GM21723 (cell line): ENCODE measurements around the gene MKRN1.
A peak's percentile ranks its signal among the peaks of the same experiment; 100 is the strongest.
"Not testable (repeated sequence)": the region's sequence is repeated elsewhere in the genome, so short reads cannot be mapped to it uniquely, and the experiment has no call there.

Experiments
- ATAC-seq: cut with Tn5 transposase; IDR thresholded peaks from one replicate; pipeline ENCODE4 v1.9.1; 2021; ENCODE audit warnings: mild to moderate bottlenecking, moderate library complexity; ENCODE audit not compliant: unreplicated experiment

MKRN1 gene, protein sequence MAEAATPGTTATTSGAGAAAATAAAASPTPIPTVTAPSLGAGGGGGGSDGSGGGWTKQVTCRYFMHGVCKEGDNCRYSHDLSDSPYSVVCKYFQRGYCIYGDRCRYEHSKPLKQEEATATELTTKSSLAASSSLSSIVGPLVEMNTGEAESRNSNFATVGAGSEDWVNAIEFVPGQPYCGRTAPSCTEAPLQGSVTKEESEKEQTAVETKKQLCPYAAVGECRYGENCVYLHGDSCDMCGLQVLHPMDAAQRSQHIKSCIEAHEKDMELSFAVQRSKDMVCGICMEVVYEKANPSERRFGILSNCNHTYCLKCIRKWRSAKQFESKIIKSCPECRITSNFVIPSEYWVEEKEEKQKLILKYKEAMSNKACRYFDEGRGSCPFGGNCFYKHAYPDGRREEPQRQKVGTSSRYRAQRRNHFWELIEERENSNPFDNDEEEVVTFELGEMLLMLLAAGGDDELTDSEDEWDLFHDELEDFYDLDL

DNA sequence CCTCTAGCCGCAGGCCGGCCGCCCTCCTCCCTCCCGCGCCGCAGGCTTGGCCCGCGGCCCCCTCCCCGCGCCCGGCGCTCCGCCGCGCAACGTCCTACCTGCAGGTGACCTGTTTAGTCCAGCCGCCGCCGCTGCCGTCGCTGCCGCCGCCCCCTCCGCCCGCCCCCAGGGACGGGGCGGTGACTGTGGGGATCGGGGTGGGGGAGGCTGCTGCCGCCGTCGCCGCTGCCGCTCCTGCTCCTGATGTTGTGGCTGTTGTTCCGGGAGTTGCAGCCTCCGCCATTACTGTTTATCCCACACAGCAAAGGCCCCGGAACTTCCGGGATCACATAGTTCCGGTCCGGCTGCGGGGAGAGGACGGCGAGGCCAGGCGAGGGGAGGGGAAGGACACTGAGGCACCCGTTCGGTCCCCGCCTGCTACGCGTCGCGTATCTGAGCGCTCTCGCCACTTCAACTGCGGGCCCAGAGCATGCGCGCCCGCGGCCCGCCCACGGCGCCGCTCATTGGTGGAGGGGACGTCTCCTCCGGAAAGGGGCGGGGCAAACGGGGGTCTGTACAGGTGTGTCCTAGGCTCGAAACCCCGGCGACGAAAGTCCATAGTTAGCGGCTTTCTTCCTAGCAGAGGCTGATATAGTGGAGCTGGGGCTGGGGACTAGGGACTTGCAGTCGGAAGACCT, at the start of gene MKRN1:
TSS of gene MKRN1 (minus strand) at position 444 of the 677 bp plus-strand sequence. CDS start at position 283, 161 bp downstream.
- ATAC-seq = peak; percentile 92

GRCh38 chr7:140526787-140527664, 47.7 kb upstream of the MKRN1 start:
- ATAC-seq = no peak

DNA sequence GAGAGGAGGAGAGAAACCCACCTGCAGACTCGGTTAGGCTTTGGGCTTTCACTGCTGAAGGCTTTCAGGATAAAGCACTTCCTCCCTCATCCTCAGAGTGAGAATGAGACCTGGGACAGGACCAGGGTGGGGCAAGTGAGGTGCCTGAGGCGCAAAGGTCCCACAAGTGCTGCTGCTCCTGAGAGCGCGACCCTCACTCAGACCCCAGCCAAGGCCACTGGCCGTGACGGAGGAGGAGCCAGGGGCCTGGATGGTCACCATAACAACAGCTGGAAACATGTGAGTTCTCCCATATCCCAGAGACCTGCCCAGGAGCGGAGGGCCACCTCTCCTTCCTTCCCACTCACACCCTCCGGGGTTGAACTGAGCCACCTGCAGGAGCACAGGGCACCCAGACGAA, 46.9 kb upstream of the MKRN1 start:
- no peak for ATAC-seq

DNA sequence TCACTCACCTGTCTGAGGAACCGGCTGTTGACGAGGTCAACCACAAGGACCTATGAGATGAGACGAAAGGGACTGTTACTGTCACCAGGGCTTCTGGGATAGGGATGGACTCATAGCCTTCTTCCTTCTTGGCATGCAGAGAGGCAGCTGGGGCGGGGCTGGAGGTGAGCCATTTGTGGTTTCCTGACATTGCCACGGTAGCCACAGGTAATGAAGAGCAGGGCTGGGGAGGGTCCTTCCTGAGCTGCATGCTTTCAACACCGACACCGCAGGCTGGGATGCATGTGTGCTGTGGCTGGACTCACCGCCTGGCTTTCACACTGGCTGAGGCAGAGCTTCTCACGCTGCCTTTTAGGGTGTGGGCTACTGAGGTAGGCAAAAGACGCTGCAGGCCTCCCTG, 46.4 kb upstream of the MKRN1 start:
- ATAC-seq = no peak

DNA sequence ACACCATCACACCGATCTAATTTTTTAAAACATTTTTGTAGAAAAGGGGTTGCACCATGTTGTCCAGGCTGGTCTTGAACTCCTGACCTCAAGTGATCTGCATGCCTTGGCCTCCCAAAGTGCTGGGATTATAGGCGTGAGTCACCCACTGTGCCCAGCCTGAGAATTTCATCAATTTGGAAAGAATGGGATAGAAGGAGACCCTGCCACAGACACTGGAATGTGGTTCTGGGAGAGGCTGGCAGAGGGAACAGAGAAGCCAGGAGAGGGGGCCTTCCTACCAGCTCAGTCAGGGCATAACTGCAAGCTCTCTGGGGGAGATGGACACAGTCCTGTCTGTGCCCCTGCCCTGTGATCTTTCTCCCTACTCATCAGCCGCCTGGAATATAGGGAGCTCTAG, 42.1 kb upstream of the MKRN1 start:
- no peak for ATAC-seq

DNA sequence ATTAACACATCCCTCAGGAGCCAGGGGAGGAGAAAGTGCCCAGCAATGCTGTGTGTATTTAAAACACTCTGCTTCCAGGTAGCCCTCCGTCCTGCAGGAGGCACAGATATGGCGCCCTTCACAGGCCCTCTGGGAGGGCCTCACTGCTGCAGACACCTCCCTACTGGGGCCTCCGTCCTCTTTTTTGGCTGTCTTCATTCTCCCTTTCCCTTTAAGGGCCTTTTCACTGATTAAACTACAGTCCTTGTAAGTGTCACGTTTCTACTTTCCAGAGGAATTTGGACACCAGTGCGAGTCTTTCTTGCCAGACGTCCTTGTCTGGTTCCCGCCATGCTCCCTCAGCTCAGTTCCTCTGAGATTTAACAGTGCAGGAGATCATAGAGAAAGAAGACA, 39.7 kb upstream of the MKRN1 start:
- no peak for ATAC-seq

- no peak for ATAC-seq
These were observed 39.2 kb upstream of the MKRN1 start for GRCh38 chr7:140518370-140519006.

GRCh38 chr7:140517546-140518369, 38.5 kb upstream of the MKRN1 start:
- no peak for ATAC-seq

- ATAC-seq = no peak
These were observed 33.2 kb upstream of the MKRN1 start for GRCh38 chr7:140512317-140513000.

GRCh38 chr7:140509789-140510188, 30.5 kb upstream of the MKRN1 start:
- no peak for ATAC-seq

DNA sequence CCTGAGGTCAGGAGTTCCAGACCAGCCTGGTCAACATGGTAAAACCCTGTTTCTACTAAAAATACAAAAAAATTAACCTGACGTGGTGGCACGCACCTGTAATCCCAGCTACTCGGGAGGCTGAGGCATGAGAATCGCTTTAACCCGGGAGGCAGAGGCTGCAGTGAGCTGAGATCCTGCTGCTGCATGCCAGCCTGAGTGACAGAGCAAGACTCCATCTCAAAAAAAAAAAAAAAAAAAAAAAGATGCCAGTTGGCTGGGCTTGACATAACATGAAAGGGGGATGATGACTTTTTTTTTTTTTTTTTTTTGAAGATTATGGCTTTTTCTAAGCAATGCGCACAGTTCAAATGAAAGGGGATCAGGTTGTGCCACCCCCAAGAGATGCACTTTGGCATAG, 28.3 kb upstream of the MKRN1 start:
- ATAC-seq = not testable (repeated sequence)

DNA sequence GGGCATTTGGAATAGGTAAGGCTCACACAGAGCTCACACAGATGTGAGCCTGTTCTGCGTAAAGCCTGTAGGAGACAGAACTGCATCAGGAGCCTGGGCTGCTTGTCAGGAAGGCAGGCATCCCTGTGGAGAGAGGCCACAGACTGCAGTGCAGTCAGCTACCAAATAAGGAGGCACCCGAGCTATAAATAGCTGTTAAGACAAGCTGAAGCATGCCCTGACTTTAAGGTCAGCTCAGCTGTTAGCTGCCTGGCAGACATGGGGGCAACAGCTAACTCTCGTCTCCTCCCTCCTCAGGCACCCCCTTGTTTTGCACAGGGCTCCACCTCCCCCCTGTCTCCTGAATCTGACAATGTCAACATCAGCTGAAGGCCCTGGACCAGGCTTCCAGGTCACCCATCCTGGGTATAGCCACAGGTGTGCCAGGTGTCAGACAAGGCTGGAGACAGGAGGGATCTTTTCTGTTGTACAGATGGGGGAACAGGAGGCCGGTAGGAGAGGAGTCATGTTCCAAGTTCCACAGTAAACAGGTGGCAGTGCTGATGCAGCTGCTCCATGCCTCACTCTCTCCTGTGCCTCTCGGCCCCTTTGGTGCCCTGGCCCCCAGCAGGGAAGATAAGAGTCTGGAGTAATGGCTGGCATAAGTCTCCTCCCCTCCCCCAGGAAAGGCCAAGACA, 27.6 kb upstream of the MKRN1 start:
- ATAC-seq = no peak

- no peak for ATAC-seq
These were observed 22.7 kb upstream of the MKRN1 start for GRCh38 chr7:140501966-140502365.

GRCh38 chr7:140497807-140498206, 18.5 kb upstream of the MKRN1 start:
- ATAC-seq = not testable (repeated sequence)

DNA sequence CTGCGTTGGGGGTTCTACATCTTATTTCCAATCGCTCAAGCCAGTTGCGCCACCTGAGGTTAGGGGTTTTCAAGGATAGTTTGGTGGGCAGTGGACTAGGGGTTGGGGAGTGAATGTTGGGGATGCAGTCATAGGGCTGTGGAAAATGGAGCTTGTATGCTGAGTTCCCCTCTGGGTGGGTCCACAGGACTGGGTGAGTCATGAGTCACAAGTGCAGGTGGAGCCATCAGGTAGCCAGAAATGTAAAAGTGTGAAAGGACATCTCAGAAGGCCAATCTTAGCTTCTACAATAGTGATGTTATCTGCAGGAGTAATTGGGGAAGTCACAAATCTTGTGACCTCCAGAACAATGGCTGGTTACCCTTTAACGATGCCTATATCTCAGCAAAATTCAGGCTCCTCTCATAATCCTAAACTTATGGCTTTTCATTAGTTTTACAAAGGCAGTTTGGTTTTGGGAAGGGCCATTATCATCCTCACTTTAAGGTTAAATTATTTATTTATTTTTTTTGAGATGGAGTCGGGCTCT, 18.0 kb upstream of the MKRN1 start:
- ATAC-seq = no peak

DNA sequence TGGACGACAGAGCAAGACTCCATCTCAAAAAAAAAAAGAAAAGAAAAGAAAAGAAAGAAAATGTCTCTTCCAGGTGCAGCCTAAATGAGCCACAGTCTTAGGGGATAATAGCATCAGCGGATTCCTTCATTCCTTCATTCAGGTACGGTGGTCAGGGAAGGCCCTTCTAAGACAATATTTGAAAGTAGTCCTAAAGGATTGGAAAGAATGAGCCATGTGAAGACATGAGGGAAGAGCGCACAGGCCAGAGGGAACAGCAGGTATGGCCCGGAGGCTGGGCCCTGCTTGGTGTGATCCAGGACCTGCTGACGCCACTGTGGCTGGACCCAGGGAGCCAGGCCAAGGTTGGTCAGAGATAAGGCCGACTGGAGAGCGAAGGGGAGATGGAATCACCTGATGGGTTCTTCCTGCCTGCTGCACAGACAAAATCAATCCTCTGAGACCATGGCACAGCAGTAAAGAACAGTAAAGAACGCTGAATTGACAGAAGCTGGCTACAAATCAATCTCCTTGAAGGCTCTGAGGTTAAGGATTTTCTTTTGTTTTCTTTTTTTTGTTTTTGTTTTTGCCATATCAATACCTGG, 16.3 kb upstream of the MKRN1 start:
- ATAC-seq = no peak

- no peak for ATAC-seq
These were observed 15.6 kb upstream of the MKRN1 start for GRCh38 chr7:140494867-140495266.

GRCh38 chr7:140489026-140489359, 9.7 kb upstream of the MKRN1 start:
- no peak for ATAC-seq
